Measurements from ENCODE around the gene GATM.

The GATM gene

GRCh38 chr15:45355860-45356259 is 22.5 kb downstream of the GATM start:
- no peaks in the 10 kb centered on the region for H3K27me3 ChIP-seq (ENCODE audit: low read depth)
- no peaks in the 10 kb centered on the region for H3K9me3 ChIP-seq
- H3K4me1 ChIP-seq, result no peaks in the 10 kb centered on the region
- H3K36me3 ChIP-seq (replicated peaks), result no peaks in the 10 kb centered on the region
- no peak for DNase-seq (ENCODE audit: low spot score in 2 of 2)
- in situ Hi-C loops (cut with MboI; ENCODE audit: low sequenced_read_pairs), result no loop called here
- no peak overlapping the region for H3K4me3 ChIP-seq

- in situ Hi-C loops (cut with MboI; ENCODE audit: low sequenced_read_pairs), result no loop called here
- no peaks in the 10 kb centered on the region for H3K9me3 ChIP-seq
- no peaks in the 10 kb centered on the region for H3K27me3 ChIP-seq (ENCODE audit: low read depth)
- H3K4me1 ChIP-seq, result no peaks in the 10 kb centered on the region
- no peaks in the 10 kb centered on the region for H3K36me3 ChIP-seq (replicated peaks)
- H3K4me3 ChIP-seq, result no peak overlapping the region
- DNase-seq (ENCODE audit: low spot score in 2 of 2), result no peak
These were observed 23.6 kb downstream of the GATM start for GRCh38 chr15:45354711-45355110.

- Histone ChIP-seq H3K27me3 (ENCODE audit: low read depth) (no peaks in the 10 kb centered on the region), H3K4me3 (no peak overlapping the region), H3K36me3 (replicated peaks) (no peaks in the 10 kb centered on the region), H3K9me3 (no peaks in the 10 kb centered on the region), H3K4me1 (no peaks in the 10 kb centered on the region)
- in situ Hi-C loops (cut with MboI; ENCODE audit: low sequenced_read_pairs), result no loop called here
- no peak for DNase-seq (ENCODE audit: low spot score in 2 of 2)
These were observed 27.1 kb downstream of the GATM start for GRCh38 chr15:45351227-45351626.

GRCh38 chr15:45349623-45350022 is 28.7 kb downstream of the GATM start:
- no peaks in the 10 kb centered on the region for H3K36me3 ChIP-seq (replicated peaks)
- H3K27me3 ChIP-seq (ENCODE audit: low read depth), result no peaks in the 10 kb centered on the region

GRCh38 chr15:45347989-45348388 is 30.4 kb downstream of the GATM start:
- DNase-seq (ENCODE audit: low spot score in 2 of 2), result no peak
- Histone ChIP-seq H3K36me3 (replicated peaks) (no peaks in the 10 kb centered on the region), H3K4me1 (no peaks in the 10 kb centered on the region), H3K27me3 (ENCODE audit: low read depth) (no peaks in the 10 kb centered on the region), H3K9me3 (no peaks in the 10 kb centered on the region), H3K4me3 (no peak overlapping the region)
- in situ Hi-C loops (cut with MboI; ENCODE audit: low sequenced_read_pairs), result no loop called here

More at GRCh38 chr15:45349623-45350022, 28.7 kb downstream of the GATM start:
- H3K9me3 ChIP-seq, result no peaks in the 10 kb centered on the region
- in situ Hi-C loops (cut with MboI; ENCODE audit: low sequenced_read_pairs), result no loop called here
- H3K4me3 ChIP-seq, result no peak overlapping the region
- H3K4me1 ChIP-seq, result no peaks in the 10 kb centered on the region
- DNase-seq (ENCODE audit: low spot score in 2 of 2), result no peak

- Histone ChIP-seq H3K9me3 (no peaks in the 10 kb centered on the region), H3K36me3 (replicated peaks) (no peaks in the 10 kb centered on the region), H3K27me3 (ENCODE audit: low read depth) (no peaks in the 10 kb centered on the region), H3K4me3 (no peak overlapping the region), H3K4me1 (no peaks in the 10 kb centered on the region)
- in situ Hi-C loops (cut with MboI; ENCODE audit: low sequenced_read_pairs), result no loop called here
- no peak for DNase-seq (ENCODE audit: low spot score in 2 of 2)
These were observed 31.3 kb downstream of the GATM start for GRCh38 chr15:45347033-45347432.

GRCh38 chr15:45346381-45346780 is 32.0 kb downstream of the GATM start:
- no peak overlapping the region for H3K4me3 ChIP-seq
- in situ Hi-C loops (cut with MboI; ENCODE audit: low sequenced_read_pairs), result no loop called here
- H3K9me3 ChIP-seq, result no peaks in the 10 kb centered on the region
- no peak for DNase-seq (ENCODE audit: low spot score in 2 of 2)
- no peaks in the 10 kb centered on the region for H3K36me3 ChIP-seq (replicated peaks)
- H3K4me1 ChIP-seq, result no peaks in the 10 kb centered on the region
- no peaks in the 10 kb centered on the region for H3K27me3 ChIP-seq (ENCODE audit: low read depth)

GRCh38 chr15:45343258-45343860 is 35.0 kb downstream of the GATM start:
- in situ Hi-C loops (cut with MboI; ENCODE audit: low sequenced_read_pairs), result no loop called here
- Histone ChIP-seq H3K36me3 (replicated peaks) (no peaks in the 10 kb centered on the region), H3K4me1 (no peaks in the 10 kb centered on the region), H3K9me3 (no peaks in the 10 kb centered on the region), H3K27me3 (ENCODE audit: low read depth) (no peaks in the 10 kb centered on the region), H3K4me3 (no peak overlapping the region)
- no peak for DNase-seq (ENCODE audit: low spot score in 2 of 2)

- Histone ChIP-seq H3K4me3 (no peak overlapping the region), H3K4me1 (no peaks in the 10 kb centered on the region), H3K36me3 (replicated peaks) (no peaks in the 10 kb centered on the region), H3K27me3 (ENCODE audit: low read depth) (no peaks in the 10 kb centered on the region), H3K9me3 (no peaks in the 10 kb centered on the region)
- no peak for DNase-seq (ENCODE audit: low spot score in 2 of 2)
- in situ Hi-C loops (cut with MboI; ENCODE audit: low sequenced_read_pairs), result no loop called here
These were observed 36.6 kb downstream of the GATM start for GRCh38 chr15:45341790-45342189.

GRCh38 chr15:45340429-45340828 is 37.9 kb downstream of the GATM start:
- H3K4me1 ChIP-seq, result no peaks in the 10 kb centered on the region
- in situ Hi-C loops (cut with MboI; ENCODE audit: low sequenced_read_pairs), result no loop called here

GRCh38 chr15:45338417-45338816 is 39.9 kb downstream of the GATM start:
- no peak for DNase-seq (ENCODE audit: low spot score in 2 of 2)
- H3K4me3 ChIP-seq, result no peak overlapping the region
- no peaks in the 10 kb centered on the region; the same call in 1 of the 2 replicates for H3K4me1 ChIP-seq
- in situ Hi-C loops (cut with MboI; ENCODE audit: low sequenced_read_pairs), result no loop called here
- no peaks in the 10 kb centered on the region for H3K27me3 ChIP-seq (ENCODE audit: low read depth)
- H3K36me3 ChIP-seq (replicated peaks), result no peaks in the 10 kb centered on the region
- H3K9me3 ChIP-seq, result no peaks in the 10 kb centered on the region

More at GRCh38 chr15:45340429-45340828, 37.9 kb downstream of the GATM start:
- no peak for DNase-seq (ENCODE audit: low spot score in 2 of 2)
- no peak overlapping the region for H3K4me3 ChIP-seq
- H3K27me3 ChIP-seq (ENCODE audit: low read depth), result no peaks in the 10 kb centered on the region
- H3K36me3 ChIP-seq (replicated peaks), result no peaks in the 10 kb centered on the region
- H3K9me3 ChIP-seq, result no peaks in the 10 kb centered on the region

GRCh38 chr15:45337224-45337623 is 41.1 kb downstream of the GATM start:
- no peaks in the 10 kb centered on the region for H3K36me3 ChIP-seq (replicated peaks)
- DNase-seq (ENCODE audit: low spot score in 2 of 2), result no peak
- H3K27me3 ChIP-seq (ENCODE audit: low read depth), result no peaks in the 10 kb centered on the region
- H3K9me3 ChIP-seq, result no peaks in the 10 kb centered on the region; the same call in 1 of the 2 replicates
- in situ Hi-C loops (cut with MboI; ENCODE audit: low sequenced_read_pairs), result no loop called here
- H3K4me3 ChIP-seq, result no peak overlapping the region
- no peaks in the 10 kb centered on the region; the same call in 1 of the 2 replicates for H3K4me1 ChIP-seq

- in situ Hi-C loops (cut with MboI; ENCODE audit: low sequenced_read_pairs), result no loop called here
- Histone ChIP-seq H3K4me1 (peaks cover 2% of the 10 kb centered on the region), H3K36me3 (replicated peaks) (no peaks in the 10 kb centered on the region), H3K9me3 (no peaks in the 10 kb centered on the region; the same call in 1 of the 2 replicates), H3K27me3 (ENCODE audit: low read depth) (no peaks in the 10 kb centered on the region), H3K4me3 (no peak overlapping the region)
- DNase-seq (ENCODE audit: low spot score in 2 of 2), result peak; percentile 24 to 68
These were observed 44.8 kb downstream of the GATM start for GRCh38 chr15:45333550-45333949.

GRCh38 chr15:45332694-45333093 is 45.6 kb downstream of the GATM start:
- H3K36me3 ChIP-seq (replicated peaks), result no peaks in the 10 kb centered on the region
- H3K27me3 ChIP-seq (ENCODE audit: low read depth), result no peaks in the 10 kb centered on the region
- no peaks in the 10 kb centered on the region; the same call in 1 of the 2 replicates for H3K9me3 ChIP-seq
- H3K4me3 ChIP-seq, result no peak overlapping the region
- in situ Hi-C loops (cut with MboI; ENCODE audit: low sequenced_read_pairs), result no loop called here
- H3K4me1 ChIP-seq, result peaks cover 8% of the 10 kb centered on the region
- no peak for DNase-seq (ENCODE audit: low spot score in 2 of 2)

GRCh38 chr15:45331972-45332371 is 46.4 kb downstream of the GATM start:
- Histone ChIP-seq H3K36me3 (replicated peaks) (no peaks in the 10 kb centered on the region), H3K4me1 (peaks cover 11% of the 10 kb centered on the region), H3K27me3 (ENCODE audit: low read depth) (no peaks in the 10 kb centered on the region), H3K9me3 (no peaks in the 10 kb centered on the region; the same call in 1 of the 2 replicates), H3K4me3 (no peak overlapping the region)
- in situ Hi-C loops (cut with MboI; ENCODE audit: low sequenced_read_pairs), result no loop called here
- DNase-seq (ENCODE audit: low spot score in 2 of 2), result no peak
